ENCODE data around the gene APEH.

APEH gene

DNA sequence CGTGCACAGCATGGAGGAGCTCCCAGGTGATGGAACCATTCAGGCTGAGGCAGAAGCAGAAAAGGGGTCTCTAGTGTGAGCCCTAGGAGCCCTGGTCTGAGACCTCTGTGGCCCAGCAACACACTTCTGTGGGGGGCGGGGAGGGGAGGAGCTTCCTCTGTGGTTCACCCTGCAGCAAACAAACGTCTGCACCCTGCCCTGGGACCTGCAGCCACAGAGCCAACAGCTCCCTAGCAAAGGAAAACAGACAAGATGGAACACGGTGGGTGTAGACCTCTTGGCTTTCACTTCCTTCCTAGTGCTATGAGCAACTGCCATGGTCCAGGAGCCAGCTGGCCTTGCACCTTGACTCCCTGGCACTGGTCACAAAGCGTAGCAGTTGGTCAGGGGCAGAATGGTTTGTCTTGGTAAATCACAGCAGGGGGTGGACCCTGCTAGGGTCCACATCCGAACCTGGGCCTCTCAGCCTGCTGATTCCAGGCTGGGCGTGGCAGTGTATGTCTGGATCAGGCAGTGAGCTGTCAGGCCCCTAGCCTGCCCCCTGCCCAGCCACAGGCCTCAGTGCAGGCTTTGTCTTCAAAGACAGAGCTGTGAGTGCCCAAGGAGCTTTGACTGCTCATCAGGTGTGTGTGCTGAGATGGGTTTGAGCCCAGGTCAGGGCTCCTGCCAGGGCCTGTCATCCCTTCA lies 38.6 kb downstream of the APEH start:
- H3K4me3 ChIP-seq (ENCODE audit: control insufficient read depth, low read depth, low read length) = no peak overlapping the region
- DNase-seq (ENCODE audit: low read depth) = no peak
- TF ChIP-seq, protein P1, sequence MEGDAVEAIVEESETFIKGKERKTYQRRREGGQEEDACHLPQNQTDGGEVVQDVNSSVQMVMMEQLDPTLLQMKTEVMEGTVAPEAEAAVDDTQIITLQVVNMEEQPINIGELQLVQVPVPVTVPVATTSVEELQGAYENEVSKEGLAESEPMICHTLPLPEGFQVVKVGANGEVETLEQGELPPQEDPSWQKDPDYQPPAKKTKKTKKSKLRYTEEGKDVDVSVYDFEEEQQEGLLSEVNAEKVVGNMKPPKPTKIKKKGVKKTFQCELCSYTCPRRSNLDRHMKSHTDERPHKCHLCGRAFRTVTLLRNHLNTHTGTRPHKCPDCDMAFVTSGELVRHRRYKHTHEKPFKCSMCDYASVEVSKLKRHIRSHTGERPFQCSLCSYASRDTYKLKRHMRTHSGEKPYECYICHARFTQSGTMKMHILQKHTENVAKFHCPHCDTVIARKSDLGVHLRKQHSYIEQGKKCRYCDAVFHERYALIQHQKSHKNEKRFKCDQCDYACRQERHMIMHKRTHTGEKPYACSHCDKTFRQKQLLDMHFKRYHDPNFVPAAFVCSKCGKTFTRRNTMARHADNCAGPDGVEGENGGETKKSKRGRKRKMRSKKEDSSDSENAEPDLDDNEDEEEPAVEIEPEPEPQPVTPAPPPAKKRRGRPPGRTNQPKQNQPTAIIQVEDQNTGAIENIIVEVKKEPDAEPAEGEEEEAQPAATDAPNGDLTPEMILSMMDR (conservative IDR thresholded peaks at IDR 0.05; ENCODE audit: control insufficient read depth, insufficient read depth, low read depth, low read length) = no peak

DNA sequence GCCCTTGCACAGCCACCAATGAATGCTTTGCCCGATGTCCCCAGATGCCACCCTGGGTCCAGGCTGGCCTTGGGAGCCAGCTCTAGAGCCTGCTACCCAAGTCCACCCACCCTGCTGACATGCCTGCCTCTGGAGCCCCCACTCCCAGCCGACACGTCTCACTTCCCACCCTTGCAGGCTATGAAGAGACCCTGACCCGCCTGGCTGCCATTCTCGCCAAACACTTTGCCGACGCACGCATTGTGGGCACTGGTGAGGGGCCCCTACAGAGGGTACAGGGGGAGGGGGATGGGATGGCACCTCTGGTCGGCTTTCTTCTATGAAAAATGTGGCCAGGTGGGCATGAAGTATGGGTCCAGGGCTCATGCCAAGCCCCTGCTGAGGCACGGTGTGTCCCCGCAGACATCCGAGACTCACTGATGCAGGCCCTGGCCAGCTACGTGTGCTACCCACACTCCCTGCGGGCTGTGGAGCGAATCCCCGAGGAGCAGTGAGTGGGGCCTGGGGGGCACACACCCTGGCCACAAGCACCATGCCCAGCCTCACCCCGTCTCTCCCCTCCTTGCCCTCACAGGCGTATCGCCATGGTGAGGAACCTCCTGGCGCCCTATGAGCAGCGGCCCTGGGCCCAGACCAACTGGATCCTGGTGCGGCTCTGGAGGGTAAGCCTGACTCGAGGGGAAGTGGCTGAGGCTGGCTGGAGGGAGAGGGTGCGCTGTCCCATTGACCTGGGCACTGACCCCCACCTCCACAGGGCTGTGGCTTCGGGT lies 39.4 kb downstream of the APEH start:
- TF ChIP-seq, protein P1 (conservative IDR thresholded peaks at IDR 0.05; ENCODE audit: control insufficient read depth, insufficient read depth, low read depth, low read length) = no peak
- DNase-seq (ENCODE audit: low read depth) = no peak
- H3K4me3 ChIP-seq (ENCODE audit: control insufficient read depth, low read depth, low read length) = no peak overlapping the region

DNA sequence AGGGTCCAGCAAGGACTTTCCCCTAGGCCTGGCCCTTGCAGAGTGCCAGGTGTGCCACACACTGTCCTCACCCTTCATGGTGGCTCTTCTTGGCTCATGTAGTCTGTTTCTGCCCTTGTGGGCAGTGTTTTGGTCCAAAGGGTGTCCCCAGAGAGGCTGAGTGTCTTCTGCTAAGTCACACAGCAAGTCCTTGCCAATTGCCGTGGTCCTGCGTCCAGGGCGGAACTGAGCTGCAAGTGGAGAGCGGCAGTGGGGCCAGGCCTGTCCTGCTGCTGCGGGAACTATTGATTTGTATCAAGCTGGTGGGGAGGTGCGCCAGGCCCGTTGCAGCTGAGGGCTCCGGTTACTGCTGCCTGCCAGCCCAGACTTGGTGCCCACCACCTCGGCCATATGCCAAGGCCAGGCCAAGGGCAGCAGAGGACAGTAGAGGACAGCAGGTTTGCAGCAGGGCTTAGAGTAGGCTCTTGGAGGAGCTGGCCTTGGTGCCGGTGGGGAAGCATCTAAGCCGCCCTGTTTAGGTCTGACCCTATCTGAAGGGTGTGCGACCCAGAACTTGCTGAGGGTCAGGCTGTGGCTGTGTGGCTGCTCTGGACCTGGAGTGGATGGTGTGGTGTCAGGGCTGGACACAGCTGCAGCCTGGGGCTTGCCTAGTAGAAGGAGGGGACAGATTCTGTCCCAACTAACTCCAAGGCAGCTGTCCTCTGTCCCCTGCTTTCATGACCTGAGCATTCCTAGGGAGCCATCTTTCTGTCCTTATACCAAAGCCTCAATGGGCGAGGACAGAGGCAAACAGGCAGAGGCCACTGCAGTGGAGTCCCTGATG lies 40.8 kb downstream of the APEH start:
- TF ChIP-seq, protein P1 (conservative IDR thresholded peaks at IDR 0.05; ENCODE audit: control insufficient read depth, insufficient read depth, low read depth, low read length) = no peak
- DNase-seq (ENCODE audit: low read depth) = no peak
- no peak overlapping the region for H3K4me3 ChIP-seq (ENCODE audit: control insufficient read depth, low read depth, low read length)

DNA sequence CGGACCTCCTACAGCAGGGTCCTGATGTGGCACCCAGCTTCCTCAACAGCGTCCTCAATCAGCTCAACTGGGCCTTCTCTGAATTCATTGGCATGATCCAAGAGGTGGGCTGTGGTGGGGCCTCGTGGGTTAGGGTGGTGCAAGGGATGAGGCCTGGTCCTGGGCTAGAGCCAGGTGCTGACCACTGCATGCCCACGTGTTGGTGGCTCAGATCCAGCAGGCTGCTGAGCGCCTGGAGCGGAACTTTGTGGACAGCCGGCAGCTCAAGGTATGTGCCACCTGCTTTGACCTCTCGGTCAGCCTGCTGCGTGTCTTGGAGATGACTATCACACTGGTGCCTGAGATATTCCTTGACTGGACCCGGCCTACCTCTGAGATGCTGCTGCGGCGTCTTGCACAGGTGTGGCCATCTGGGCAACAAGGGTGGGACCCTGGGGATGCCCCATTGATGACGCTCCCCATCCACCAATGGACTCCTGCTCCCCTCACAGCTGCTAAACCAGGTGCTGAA lies 41.5 kb downstream of the APEH start:
- TF ChIP-seq, protein P1 (conservative IDR thresholded peaks at IDR 0.05; ENCODE audit: control insufficient read depth, insufficient read depth, low read depth, low read length) = no peak
- no peak overlapping the region for H3K4me3 ChIP-seq (ENCODE audit: control insufficient read depth, low read depth, low read length)

DNA sequence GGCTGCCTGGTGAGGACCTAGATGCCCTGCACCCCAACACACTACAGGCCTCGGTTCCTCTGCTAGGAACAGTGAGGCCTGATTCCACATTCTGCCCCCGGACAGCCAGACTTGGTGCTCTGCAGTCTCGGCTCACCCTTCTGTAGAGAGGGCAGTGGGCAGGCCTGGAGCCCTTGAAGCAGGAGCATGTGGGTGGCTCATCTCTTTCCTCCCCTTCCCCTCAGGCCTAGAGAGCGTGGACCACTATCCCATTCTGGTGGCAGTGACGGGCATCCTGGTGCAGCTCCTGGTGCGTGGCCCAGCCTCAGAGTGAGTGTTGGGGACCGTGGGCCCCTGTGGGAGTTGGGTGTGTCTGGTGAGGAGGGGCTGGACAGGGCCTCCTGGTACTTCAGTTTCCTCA lies 42.0 kb downstream of the APEH start:
- TF ChIP-seq, protein P1 (conservative IDR thresholded peaks at IDR 0.05; ENCODE audit: control insufficient read depth, insufficient read depth, low read depth, low read length) = no peak
- DNase-seq (ENCODE audit: low read depth) = no peak
- no peak overlapping the region for H3K4me3 ChIP-seq (ENCODE audit: control insufficient read depth, low read depth, low read length)

More for the DNA sequence above, 41.5 kb downstream of the APEH start:
- no peak for DNase-seq (ENCODE audit: low read depth)

DNA sequence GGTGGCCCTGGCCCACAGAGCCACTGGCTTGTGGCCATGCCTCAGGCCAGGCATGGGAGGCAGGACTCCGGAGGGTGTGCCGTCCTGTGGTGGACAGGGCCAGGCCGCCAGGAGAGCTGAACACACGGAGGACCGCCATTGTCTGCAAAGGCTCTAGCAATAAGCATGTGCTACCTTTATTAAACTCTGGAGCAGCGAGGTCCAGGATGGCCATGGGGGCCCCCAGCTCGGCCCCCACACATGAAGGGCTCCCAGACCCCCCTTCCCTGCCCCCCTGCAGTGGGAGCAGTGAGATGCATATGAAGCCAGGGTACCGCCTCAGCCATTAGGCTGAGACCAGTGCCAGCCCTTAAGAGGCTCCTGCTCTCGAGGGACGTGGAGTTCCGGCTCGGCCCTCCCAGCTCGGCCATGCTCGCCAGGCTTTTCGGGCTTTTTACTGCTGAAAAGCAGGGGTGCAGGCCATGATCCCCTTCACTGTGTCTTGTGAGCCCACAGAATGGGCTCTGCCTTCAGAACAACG lies 42.6 kb downstream of the APEH start:
- TF ChIP-seq, protein P1 (conservative IDR thresholded peaks at IDR 0.05; ENCODE audit: control insufficient read depth, insufficient read depth, low read depth, low read length) = no peak
- no peak for DNase-seq (ENCODE audit: low read depth)
- no peak overlapping the region for H3K4me3 ChIP-seq (ENCODE audit: control insufficient read depth, low read depth, low read length)
